HG03045 (cell line): ENCODE measurements around the gene REC8.
A peak's percentile ranks its signal among the peaks of the same experiment; 100 is the strongest.

Experiments used
- ATAC-seq: cut with Tn5 transposase; IDR thresholded peaks from one replicate; pipeline ENCODE4 v1.9.1; 2021; ENCODE audit warnings: mild to moderate bottlenecking, moderate library complexity; ENCODE audit not compliant: unreplicated experiment

Gene REC8

GRCh38 chr14:24138396-24139271 lies 33.2 kb upstream of the REC8 start:
- no peak for ATAC-seq

GRCh38 chr14:24139272-24139934 lies 32.5 kb upstream of the REC8 start:
- ATAC-seq = no peak

GRCh38 chr14:24141097-24141880 lies 30.6 kb upstream of the REC8 start, which contains the start of gene EMC9:
TSS of gene EMC9 (minus strand) at chr14:24141591. CDS start at chr14:24141304, 287 bp downstream.
- ATAC-seq = peak; percentile 86

GRCh38 chr14:24143511-24143910 lies 28.4 kb upstream of the REC8 start:
- ATAC-seq = no peak

GRCh38 chr14:24144451-24144850 lies 27.4 kb upstream of the REC8 start:
- no peak for ATAC-seq

- no peak for ATAC-seq
Measured at GRCh38 chr14:24145219-24145618, 26.7 kb upstream of the REC8 start.

GRCh38 chr14:24145690-24146452 lies 26.0 kb upstream of the REC8 start:
- ATAC-seq = no peak

- peak; percentile 66 for ATAC-seq
Measured at GRCh38 chr14:24146453-24146977, 25.4 kb upstream of the REC8 start, which contains the start of gene PSME2. TSS of gene PSME2 (minus strand) at chr14:24146610. CDS start at chr14:24146581, 29 bp downstream.

GRCh38 chr14:24146978-24147760 lies 24.7 kb upstream of the REC8 start, which contains the start of gene RNF31:
TSS of gene RNF31 (plus strand) at chr14:24147498. CDS start at chr14:24147699, 201 bp downstream.
- ATAC-seq = peak; percentile 85

GRCh38 chr14:24147761-24148428 lies 24.0 kb upstream of the REC8 start:
- ATAC-seq = peak; percentile 3

GRCh38 chr14:24149302-24149969 lies 22.4 kb upstream of the REC8 start:
- no peak for ATAC-seq

- ATAC-seq = no peak
Measured at GRCh38 chr14:24150061-24150460, 21.8 kb upstream of the REC8 start.

- ATAC-seq = no peak
Measured at GRCh38 chr14:24150567-24150966, 21.3 kb upstream of the REC8 start.

GRCh38 chr14:24150993-24151392 lies 20.9 kb upstream of the REC8 start:
- no peak for ATAC-seq

GRCh38 chr14:24151404-24152080 lies 20.3 kb upstream of the REC8 start:
- ATAC-seq = no peak

GRCh38 chr14:24155100-24155499 lies 16.8 kb upstream of the REC8 start:
- no peak for ATAC-seq

- no peak for ATAC-seq
Measured at GRCh38 chr14:24156840-24157239, 15.0 kb upstream of the REC8 start.

GRCh38 chr14:24157331-24157730 lies 14.5 kb upstream of the REC8 start:
- ATAC-seq = no peak
